Prostate gland (tissue), 2 donors: ENCODE measurements around the gene ZSCAN25.

Source experiments
- CTCF ChIP-seq, 4 experiments: fragments of 200-600 bp in 2 of 4; fragments of 450-650 bp in 2 of 4; sonication (generic) in 2 of 4; IDR thresholded peaks; 1 replicate in 3 of 4; 2 replicates in 1 of 4; pipeline ENCODE4 v1.5.1; 2016 to 2019; ENCODE audit warnings: antibody characterized with exemption in 4 of 4, mild to moderate bottlenecking in 2 of 4, moderate library complexity in 2 of 4
- POLR2A ChIP-seq: fragments of 450-650 bp; IDR thresholded peaks from one replicate; pipeline ENCODE4 v1.6.1; 2016; ENCODE audit warnings: antibody characterized with exemption, mild to moderate bottlenecking
- POLR2AphosphoS5 ChIP-seq: sonication (generic); formaldehyde crosslinking; IDR thresholded peaks from one replicate; pipeline ENCODE4 v1.6.1; 2017; ENCODE audit warnings: antibody characterized with exemption

GRCh38 chr7:99672573-99672972 is 55.8 kb downstream of the ZSCAN25 start:
- no peak for TF ChIP-seq POLR2A
- no peak for TF ChIP-seq CTCF (IDR thresholded peaks at IDR 0.05)
- TF ChIP-seq POLR2AphosphoS5: no peak
